Neuron (in vitro differentiated cells): ENCODE measurements around the gene ZDHHC14.

Source experiments
- H2AFZ ChIP-seq: one replicate; pipeline ENCODE4 v1.6.1; 2013; ENCODE audit warnings: low read depth, mild to moderate bottlenecking, inconsistent platforms, low read length, moderate library complexity
- H3K27me3 ChIP-seq: one replicate; pipeline ENCODE4 v1.6.1; 2013; ENCODE audit warnings: low read length; ENCODE audit not compliant: insufficient read depth
- H3K36me3 ChIP-seq: one replicate; pipeline ENCODE4 v1.6.1; 2013; ENCODE audit warnings: low read length; ENCODE audit not compliant: insufficient read depth
- H3K4me1 ChIP-seq: one replicate; pipeline ENCODE4 v1.6.1; 2013; ENCODE audit warnings: low read length; ENCODE audit not compliant: insufficient read depth
- H3K4me3 ChIP-seq: 2 replicates; pipeline ENCODE4 v1.5.1; 2013; ENCODE audit warnings: mild to moderate bottlenecking, low read length, moderate library complexity
- H3K9me3 ChIP-seq: one replicate; pipeline ENCODE4 v1.6.1; 2013; ENCODE audit warnings: low read length

Gene ZDHHC14

GRCh38 chr6:157530724-157531168 is 149.8 kb downstream of the ZDHHC14 start:
- peaks cover 18% of the 10 kb centered on the region for H3K4me1 ChIP-seq

DNA sequence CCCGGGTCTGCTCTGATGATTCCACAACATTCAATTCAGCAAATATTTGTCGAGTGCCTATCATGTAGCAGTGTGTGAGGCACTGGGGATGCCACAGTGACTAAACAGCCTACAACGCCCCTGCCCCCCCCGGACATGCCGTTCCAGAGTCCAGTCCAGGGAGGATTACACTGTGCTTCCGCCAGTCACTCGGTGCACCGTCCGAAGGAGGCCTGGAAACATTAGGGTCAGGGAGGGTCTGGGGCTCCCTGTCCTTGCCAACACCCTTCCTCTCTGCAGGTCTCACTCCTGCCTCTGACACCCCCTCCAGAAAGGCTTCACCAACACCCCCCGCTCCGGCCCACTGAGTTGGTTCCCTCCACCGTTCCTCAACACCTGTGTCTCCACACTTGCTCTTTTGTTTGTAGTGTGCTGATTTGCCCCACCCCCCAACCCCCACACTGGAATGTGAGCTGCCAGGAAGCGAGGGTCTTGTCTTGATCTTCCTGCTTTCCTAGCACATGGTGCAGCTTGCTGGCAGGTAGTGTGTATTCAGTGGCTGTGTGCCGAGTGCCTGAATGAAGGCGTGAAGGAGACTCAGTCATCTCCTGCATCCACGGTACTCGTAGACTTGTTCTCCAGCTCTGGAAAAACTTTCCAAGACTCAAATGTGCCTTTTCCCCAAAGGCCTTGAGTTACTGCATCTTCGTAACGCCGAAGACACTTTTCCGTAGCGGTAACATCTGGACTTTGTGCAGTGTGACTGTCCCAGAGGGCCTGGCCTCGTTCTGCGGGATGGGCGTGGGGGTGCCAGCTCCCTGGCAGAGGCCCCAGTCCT is 150.4 kb downstream of the ZDHHC14 start:
- Histone ChIP-seq H2AFZ (no peak overlapping the region), H3K9me3 (no peaks in the 10 kb centered on the region), H3K36me3 (no peaks in the 10 kb centered on the region), H3K4me1 (peaks cover 19% of the 10 kb centered on the region), H3K27me3 (no peaks in the 10 kb centered on the region), H3K4me3 (no peak overlapping the region)

More at GRCh38 chr6:157530724-157531168, 149.8 kb downstream of the ZDHHC14 start:
- Histone ChIP-seq H2AFZ (no peak overlapping the region), H3K9me3 (no peaks in the 10 kb centered on the region), H3K4me3 (no peak overlapping the region), H3K36me3 (no peaks in the 10 kb centered on the region), H3K27me3 (no peaks in the 10 kb centered on the region)

DNA sequence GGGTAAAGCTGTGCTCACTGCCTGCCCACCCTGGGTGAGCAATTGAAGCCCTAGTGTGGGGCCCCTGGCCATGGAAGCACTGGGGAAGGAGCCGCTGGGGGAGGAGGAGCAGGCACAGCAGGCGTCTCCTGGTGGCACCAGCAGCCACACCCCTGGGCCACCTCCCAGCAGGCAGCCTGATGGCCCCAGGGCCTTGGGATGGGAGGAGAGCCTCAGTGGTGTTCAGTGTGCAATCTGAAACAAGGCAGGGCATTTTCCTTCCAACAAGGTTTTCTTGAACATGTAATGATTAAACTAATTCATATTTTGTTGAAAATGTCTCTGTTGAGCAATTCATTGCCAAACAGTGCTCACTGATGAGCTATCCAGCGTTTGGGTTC is 151.0 kb downstream of the ZDHHC14 start:
- Histone ChIP-seq H3K4me3 (no peak overlapping the region), H3K27me3 (no peaks in the 10 kb centered on the region), H3K9me3 (no peaks in the 10 kb centered on the region), H2AFZ (no peak overlapping the region), H3K4me1 (peaks cover 19% of the 10 kb centered on the region), H3K36me3 (no peaks in the 10 kb centered on the region)

DNA sequence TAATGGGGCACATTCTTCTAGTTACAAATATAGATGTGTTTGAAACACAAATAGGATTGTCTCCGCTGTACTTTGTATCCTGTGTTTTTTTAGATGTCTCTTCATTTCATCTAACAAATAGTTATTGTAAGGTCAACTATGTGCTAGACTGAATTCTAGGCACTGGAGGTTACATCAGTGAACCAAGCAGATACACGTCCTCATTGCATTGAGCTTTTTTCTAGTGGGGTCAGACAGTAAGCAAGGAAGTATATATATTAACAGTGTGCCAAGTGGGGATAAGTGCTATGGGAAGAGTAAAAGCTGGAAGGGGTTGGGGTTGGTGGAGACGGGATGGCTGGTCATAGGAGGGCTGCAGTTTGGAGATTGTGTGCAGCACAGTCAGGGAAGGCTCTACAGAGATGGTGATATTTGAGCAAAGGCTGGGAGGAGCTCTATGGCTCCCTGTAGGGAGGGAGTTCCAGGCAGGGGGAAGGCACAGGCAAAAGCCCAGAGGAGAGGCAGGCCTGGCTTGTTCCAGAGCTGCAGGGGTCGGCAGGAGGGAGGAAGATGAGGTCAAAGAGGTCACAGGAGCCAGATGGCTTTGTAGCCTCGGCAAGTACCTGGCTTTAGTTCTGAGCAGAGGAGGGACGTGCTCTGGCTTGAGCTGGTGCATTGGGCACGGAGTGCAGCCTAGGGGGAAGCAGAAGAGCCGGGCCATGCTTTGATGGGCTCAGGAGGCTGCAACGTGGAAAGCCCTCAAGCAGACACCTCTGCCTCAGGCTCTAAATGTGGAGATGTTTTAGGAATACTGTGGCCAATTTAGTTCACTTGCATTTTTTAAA is 152.3 kb downstream of the ZDHHC14 start:
- Histone ChIP-seq H2AFZ (no peak overlapping the region), H3K4me1 (peaks cover 19% of the 10 kb centered on the region), H3K36me3 (no peaks in the 10 kb centered on the region), H3K9me3 (no peaks in the 10 kb centered on the region), H3K4me3 (no peak overlapping the region), H3K27me3 (no peaks in the 10 kb centered on the region)

DNA sequence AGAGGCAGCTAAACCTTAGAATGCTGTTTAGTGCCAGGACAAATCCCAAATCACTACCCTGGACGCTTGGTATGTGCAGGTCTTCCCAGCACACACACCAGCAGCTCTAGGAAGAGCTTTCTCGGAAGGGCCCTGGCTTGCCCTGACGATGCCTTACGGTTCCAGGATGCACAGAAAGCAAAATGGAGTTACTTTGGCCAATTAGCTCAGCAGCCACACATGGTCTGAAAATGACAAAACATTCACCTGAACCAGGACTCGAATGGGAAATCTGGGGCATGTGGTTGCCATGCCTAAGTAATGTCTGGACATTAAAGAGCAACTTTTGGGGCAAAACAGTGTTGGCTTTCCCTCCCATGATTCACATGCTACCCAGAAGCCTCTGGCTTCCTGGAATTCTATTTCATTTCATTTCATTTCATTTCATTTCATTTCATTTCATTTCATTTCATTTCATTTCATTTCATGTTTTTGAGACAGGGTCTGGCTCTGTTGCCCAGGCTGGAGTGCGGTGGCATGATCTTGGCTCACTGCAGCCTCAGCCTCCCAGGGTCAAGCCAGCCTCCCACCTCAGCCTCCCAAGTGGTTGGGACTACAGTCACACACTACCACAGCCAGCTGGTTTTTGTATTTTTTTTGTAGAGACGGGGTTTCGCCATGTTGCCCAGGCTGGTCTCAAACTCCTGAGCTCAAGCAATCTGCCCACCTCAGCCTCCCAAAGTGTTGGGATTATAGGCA is 153.3 kb downstream of the ZDHHC14 start:
- Histone ChIP-seq H3K4me3 (no peak overlapping the region), H3K9me3 (no peaks in the 10 kb centered on the region), H3K4me1 (peaks cover 18% of the 10 kb centered on the region), H2AFZ (no peak overlapping the region), H3K36me3 (no peaks in the 10 kb centered on the region), H3K27me3 (no peaks in the 10 kb centered on the region)

- H3K4me1 ChIP-seq = peaks cover 15% of the 10 kb centered on the region
Observed at GRCh38 chr6:157534977-157535339, 154.0 kb downstream of the ZDHHC14 start.

GRCh38 chr6:157535340-157536222 is 154.6 kb downstream of the ZDHHC14 start:
- Histone ChIP-seq H3K9me3 (no peaks in the 10 kb centered on the region), H3K4me1 (peaks cover 15% of the 10 kb centered on the region), H2AFZ (no peak overlapping the region), H3K4me3 (no peak overlapping the region), H3K36me3 (no peaks in the 10 kb centered on the region), H3K27me3 (no peaks in the 10 kb centered on the region)

More at GRCh38 chr6:157534977-157535339, 154.0 kb downstream of the ZDHHC14 start:
- H3K9me3 ChIP-seq = no peaks in the 10 kb centered on the region
- H3K36me3 ChIP-seq = no peaks in the 10 kb centered on the region
- H3K4me3 ChIP-seq = no peak overlapping the region
- no peaks in the 10 kb centered on the region for H3K27me3 ChIP-seq
- no peak overlapping the region for H2AFZ ChIP-seq

GRCh38 chr6:157536223-157536545 is 155.2 kb downstream of the ZDHHC14 start:
- Histone ChIP-seq H3K4me1 (peaks cover 15% of the 10 kb centered on the region), H3K9me3 (no peaks in the 10 kb centered on the region), H3K36me3 (no peaks in the 10 kb centered on the region), H2AFZ (no peak overlapping the region), H3K4me3 (no peak overlapping the region), H3K27me3 (no peaks in the 10 kb centered on the region)

DNA sequence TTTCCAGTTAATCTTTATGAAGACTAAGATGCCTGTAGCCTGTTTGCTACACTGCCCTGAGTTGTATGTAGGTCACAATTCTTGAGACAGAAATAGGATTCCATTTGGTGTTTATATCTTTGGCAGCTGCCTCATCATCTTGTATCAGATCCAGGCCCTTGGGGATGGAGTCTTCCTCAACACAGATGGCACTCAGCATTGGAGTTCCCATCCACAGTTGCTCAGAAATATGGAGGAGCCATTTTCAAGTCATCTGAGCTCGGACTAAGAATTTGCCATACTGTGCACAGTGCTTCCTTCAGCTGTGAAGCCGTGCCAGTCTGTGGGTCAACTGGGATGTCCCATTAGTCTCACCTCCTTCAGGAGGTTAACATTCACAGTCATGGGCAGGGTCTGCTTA is 156.6 kb downstream of the ZDHHC14 start:
- Histone ChIP-seq H3K36me3 (no peaks in the 10 kb centered on the region), H3K9me3 (no peaks in the 10 kb centered on the region), H2AFZ (no peak overlapping the region), H3K27me3 (no peaks in the 10 kb centered on the region), H3K4me3 (no peak overlapping the region), H3K4me1 (peaks cover 13% of the 10 kb centered on the region)

GRCh38 chr6:157538168-157538567 is 157.2 kb downstream of the ZDHHC14 start:
- Histone ChIP-seq H2AFZ (no peak overlapping the region), H3K27me3 (no peaks in the 10 kb centered on the region), H3K4me3 (no peak overlapping the region), H3K9me3 (no peaks in the 10 kb centered on the region), H3K36me3 (no peaks in the 10 kb centered on the region), H3K4me1 (peaks cover 11% of the 10 kb centered on the region)

DNA sequence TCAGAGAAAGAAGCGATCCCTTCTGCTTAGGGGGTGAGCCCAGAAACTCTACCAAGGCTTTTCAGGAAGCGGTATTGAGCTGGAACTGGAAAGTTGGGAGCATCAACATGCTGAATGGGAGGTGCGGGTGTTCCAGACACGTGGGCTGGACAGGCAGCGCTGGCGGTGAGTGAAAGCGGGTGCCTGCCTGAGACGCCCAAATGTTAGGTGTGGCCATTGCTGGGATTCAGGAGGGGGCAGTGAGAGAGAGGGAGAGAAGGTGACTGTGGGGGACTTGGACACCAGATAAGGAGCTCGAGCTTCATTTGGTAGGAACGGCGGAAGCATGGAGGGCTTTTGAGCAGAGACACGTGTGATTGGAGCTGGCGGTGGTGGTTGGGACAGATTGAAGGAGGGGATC is 157.7 kb downstream of the ZDHHC14 start:
- Histone ChIP-seq H2AFZ (no peak overlapping the region), H3K9me3 (peaks cover 2% of the 10 kb centered on the region), H3K27me3 (no peaks in the 10 kb centered on the region), H3K4me1 (peaks cover 8% of the 10 kb centered on the region), H3K4me3 (no peak overlapping the region), H3K36me3 (no peaks in the 10 kb centered on the region)

DNA sequence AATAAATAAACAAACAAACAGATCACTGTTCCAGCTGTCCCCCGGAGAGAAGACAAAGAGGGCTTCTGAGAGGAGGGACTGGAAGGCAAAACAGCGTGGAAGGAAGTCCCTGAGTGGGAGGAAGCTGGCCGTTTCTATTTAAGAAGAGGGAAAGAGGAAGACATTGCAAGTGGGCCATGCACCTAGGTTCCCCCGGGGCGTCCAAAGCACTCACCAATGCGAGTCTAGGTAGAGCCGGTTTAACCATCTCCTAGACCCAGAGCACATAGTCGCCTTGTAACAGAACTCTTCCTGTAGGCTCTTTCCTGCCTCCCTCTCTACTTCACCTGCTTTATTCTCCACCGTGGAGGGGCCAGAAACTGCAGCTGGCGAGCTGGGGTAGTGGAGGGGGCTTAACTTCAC is 158.4 kb downstream of the ZDHHC14 start:
- H3K27me3 ChIP-seq = no peaks in the 10 kb centered on the region
- peaks cover 2% of the 10 kb centered on the region for H3K9me3 ChIP-seq
- peaks cover 8% of the 10 kb centered on the region for H3K4me1 ChIP-seq
- no peak overlapping the region for H3K4me3 ChIP-seq
- H2AFZ ChIP-seq = no peak overlapping the region
- H3K36me3 ChIP-seq = no peaks in the 10 kb centered on the region
